Measurements from ENCODE around the gene SCLY.

The SCLY gene

DNA sequence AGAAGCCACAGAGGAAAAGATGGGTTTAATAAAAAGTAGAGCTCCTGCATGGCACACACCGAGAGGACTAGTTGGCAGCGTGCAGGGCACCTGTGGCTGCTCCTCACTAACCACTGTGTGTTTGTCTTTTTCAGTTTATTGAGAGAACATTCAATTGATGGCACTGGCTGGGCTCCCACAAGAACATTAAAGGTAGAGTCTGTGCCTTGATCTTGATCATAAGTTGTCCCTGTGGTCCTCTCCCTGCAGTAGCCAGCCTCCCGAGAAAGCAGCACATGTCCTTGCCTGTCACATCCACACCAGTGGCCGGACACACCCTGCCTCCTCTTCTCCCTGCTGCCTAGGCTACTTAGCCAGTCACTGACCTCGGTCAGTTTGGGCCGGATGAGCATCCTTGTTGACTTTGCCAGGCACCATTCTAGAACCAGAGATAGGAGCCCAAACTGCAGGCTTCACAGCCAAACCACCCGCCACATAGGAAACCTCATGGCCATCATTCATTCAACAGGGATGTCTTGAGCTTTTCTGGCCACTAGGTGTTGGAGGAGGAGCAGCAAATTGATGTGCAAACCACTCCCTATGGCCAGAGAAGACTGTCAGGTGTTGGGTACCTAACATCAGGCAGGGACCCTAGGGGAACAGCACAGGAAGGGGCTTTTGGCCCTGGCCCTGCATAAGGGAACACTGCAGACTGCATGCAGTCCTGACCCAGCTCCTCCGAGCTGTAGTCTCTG is 30.2 kb upstream of the SCLY start:
- POLR2A ChIA-PET = no interaction called here
- H3K4me1 ChIP-seq (ENCODE audit: control insufficient read depth, insufficient read depth, low read length) = no peaks in the 10 kb centered on the region
- TF ChIP-seq BCL11A (tag by site-specific recombination; IDR thresholded peaks at IDR 0.05; ENCODE audit: low read depth) (no peak), ZNF660 (tag by site-specific recombination; IDR thresholded peaks at IDR 0.05) (no peak), ZNF146 (tag by site-specific recombination; IDR thresholded peaks at IDR 0.05) (no peak), ZNF391 (tag by site-specific recombination; IDR thresholded peaks at IDR 0.05; ENCODE audit: borderline replicate concordance, low read depth) (no peak), ZNF155 (tag by site-specific recombination; IDR thresholded peaks at IDR 0.05) (no peak), KLF8 (tag by site-specific recombination; IDR thresholded peaks at IDR 0.05) (no peak), OSR2 (tag by site-specific recombination; IDR thresholded peaks at IDR 0.05) (no peak), ZNF274 (IDR thresholded peaks at IDR 0.05; ENCODE audit: low read length) (no peak), ZNF274 (tag by site-specific recombination; IDR thresholded peaks at IDR 0.05; ENCODE audit: borderline replicate concordance) (no peak), ZNF571 (tag by site-specific recombination; IDR thresholded peaks at IDR 0.05) (no peak), GLI4 (tag by site-specific recombination; IDR thresholded peaks at IDR 0.05) (no peak), ZNF48 (tag by site-specific recombination; IDR thresholded peaks at IDR 0.05) (no peak), ZNF404 (tag by site-specific recombination; IDR thresholded peaks at IDR 0.05) (no peak), ZBTB20 (tag by site-specific recombination; IDR thresholded peaks at IDR 0.05) (no peak), ZSCAN23 (tag by site-specific recombination; IDR thresholded peaks at IDR 0.05) (no peak)
- TF ChIP-seq, protein P1, sequence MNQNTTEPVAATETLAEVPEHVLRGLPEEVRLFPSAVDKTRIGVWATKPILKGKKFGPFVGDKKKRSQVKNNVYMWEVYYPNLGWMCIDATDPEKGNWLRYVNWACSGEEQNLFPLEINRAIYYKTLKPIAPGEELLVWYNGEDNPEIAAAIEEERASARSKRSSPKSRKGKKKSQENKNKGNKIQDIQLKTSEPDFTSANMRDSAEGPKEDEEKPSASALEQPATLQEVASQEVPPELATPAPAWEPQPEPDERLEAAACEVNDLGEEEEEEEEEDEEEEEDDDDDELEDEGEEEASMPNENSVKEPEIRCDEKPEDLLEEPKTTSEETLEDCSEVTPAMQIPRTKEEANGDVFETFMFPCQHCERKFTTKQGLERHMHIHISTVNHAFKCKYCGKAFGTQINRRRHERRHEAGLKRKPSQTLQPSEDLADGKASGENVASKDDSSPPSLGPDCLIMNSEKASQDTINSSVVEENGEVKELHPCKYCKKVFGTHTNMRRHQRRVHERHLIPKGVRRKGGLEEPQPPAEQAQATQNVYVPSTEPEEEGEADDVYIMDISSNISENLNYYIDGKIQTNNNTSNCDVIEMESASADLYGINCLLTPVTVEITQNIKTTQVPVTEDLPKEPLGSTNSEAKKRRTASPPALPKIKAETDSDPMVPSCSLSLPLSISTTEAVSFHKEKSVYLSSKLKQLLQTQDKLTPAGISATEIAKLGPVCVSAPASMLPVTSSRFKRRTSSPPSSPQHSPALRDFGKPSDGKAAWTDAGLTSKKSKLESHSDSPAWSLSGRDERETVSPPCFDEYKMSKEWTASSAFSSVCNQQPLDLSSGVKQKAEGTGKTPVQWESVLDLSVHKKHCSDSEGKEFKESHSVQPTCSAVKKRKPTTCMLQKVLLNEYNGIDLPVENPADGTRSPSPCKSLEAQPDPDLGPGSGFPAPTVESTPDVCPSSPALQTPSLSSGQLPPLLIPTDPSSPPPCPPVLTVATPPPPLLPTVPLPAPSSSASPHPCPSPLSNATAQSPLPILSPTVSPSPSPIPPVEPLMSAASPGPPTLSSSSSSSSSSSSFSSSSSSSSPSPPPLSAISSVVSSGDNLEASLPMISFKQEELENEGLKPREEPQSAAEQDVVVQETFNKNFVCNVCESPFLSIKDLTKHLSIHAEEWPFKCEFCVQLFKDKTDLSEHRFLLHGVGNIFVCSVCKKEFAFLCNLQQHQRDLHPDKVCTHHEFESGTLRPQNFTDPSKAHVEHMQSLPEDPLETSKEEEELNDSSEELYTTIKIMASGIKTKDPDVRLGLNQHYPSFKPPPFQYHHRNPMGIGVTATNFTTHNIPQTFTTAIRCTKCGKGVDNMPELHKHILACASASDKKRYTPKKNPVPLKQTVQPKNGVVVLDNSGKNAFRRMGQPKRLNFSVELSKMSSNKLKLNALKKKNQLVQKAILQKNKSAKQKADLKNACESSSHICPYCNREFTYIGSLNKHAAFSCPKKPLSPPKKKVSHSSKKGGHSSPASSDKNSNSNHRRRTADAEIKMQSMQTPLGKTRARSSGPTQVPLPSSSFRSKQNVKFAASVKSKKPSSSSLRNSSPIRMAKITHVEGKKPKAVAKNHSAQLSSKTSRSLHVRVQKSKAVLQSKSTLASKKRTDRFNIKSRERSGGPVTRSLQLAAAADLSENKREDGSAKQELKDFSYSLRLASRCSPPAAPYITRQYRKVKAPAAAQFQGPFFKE (tag by site-specific recombination; IDR thresholded peaks at IDR 0.05; ENCODE audit: borderline replicate concordance) = no peak
- TF ChIP-seq, protein P2, sequence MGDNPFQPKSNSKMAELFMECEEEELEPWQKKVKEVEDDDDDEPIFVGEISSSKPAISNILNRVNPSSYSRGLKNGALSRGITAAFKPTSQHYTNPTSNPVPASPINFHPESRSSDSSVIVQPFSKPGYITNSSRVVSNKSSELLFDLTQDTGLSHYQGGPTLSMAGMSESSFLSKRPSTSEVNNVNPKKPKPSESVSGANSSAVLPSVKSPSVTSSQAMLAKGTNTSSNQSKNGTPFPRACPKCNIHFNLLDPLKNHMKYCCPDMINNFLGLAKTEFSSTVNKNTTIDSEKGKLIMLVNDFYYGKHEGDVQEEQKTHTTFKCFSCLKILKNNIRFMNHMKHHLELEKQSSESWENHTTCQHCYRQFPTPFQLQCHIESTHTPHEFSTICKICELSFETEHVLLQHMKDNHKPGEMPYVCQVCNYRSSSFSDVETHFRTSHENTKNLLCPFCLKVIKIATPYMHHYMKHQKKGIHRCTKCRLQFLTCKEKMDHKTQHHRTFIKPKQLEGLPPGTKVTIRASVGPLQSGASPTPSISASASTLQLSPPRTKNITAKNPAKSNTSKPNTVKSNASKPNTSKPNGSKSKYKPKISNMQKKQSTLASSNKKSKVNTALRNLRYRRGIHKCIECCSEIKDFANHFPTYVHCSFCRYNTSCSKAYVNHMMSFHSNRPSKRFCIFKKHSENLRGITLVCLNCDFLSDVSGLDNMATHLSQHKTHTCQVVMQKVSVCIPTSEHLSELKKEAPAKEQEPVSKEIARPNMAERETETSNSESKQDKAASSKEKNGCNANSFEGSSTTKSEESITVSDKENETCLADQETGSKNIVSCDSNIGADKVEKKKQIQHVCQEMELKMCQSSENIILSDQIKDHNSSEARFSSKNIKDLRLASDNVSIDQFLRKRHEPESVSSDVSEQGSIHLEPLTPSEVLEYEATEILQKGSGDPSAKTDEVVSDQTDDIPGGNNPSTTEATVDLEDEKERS (tag by site-specific recombination; IDR thresholded peaks at IDR 0.05) = no peak
- TF ChIP-seq, protein P3, sequence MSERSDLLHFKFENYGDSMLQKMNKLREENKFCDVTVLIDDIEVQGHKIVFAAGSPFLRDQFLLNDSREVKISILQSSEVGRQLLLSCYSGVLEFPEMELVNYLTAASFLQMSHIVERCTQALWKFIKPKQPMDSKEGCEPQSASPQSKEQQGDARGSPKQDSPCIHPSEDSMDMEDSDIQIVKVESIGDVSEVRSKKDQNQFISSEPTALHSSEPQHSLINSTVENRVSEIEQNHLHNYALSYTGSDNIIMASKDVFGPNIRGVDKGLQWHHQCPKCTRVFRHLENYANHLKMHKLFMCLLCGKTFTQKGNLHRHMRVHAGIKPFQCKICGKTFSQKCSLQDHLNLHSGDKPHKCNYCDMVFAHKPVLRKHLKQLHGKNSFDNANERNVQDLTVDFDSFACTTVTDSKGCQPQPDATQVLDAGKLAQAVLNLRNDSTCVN (tag by site-specific recombination; optimal IDR thresholded peaks at IDR 0.05) = no peak
- TF ChIP-seq, protein P4, sequence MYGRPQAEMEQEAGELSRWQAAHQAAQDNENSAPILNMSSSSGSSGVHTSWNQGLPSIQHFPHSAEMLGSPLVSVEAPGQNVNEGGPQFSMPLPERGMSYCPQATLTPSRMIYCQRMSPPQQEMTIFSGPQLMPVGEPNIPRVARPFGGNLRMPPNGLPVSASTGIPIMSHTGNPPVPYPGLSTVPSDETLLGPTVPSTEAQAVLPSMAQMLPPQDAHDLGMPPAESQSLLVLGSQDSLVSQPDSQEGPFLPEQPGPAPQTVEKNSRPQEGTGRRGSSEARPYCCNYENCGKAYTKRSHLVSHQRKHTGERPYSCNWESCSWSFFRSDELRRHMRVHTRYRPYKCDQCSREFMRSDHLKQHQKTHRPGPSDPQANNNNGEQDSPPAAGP (tag by site-specific recombination; IDR thresholded peaks at IDR 0.05) = no peak
- H3K27ac ChIP-seq (ENCODE audit: extremely low read depth, low read depth, low read length) = no peak overlapping the region
- no peak overlapping the region for H3K4me3 ChIP-seq (ENCODE audit: low read depth, low read length)
- no peaks in the 10 kb centered on the region for H3K9me3 ChIP-seq (ENCODE audit: control insufficient read depth, insufficient read depth, low read depth, low read length)
- H3K36me3 ChIP-seq (ENCODE audit: control insufficient read depth in 2 of 2, insufficient read depth in 1 of 2, low read length in 2 of 2) = peaks cover 0 to 57% of the 10 kb centered on the region in 2 experiments; a peak in 1 of 3 replicates
- CTCF ChIA-PET = no interaction called here
